ENCODE data around the gene CFAP61. TPM values are rescaled to one million over a fixed set of nuclear protein-coding genes. Genes with fewer than 3 reads are reported as not detected.
A peak's percentile ranks its signal among the peaks of the same experiment; 100 is the strongest.
"Not testable (repeated sequence)": the region's sequence is repeated elsewhere in the genome, so short reads cannot be mapped to it uniquely, and the experiment has no call there.

Gene CFAP61
- total RNA-seq, 1 donor from 2014 or later: not detected

- peaks cover 14% of the 10 kb centered on the region for H3K9me3 Mint-ChIP-seq (ENCODE audit: low read depth)
- no peaks in the 10 kb centered on the region for H3K4me1 Mint-ChIP-seq (ENCODE audit: low read depth)
- H3K4me3 Mint-ChIP-seq (ENCODE audit: unreplicated experiment): no peak overlapping the region
- peaks cover 18% of the 10 kb centered on the region for H3K27me3 Mint-ChIP-seq (ENCODE audit: low read depth)
- no peak for DNase-seq (ENCODE audit: low spot score)
- peaks cover under 1% of the 10 kb centered on the region for H3K36me3 Mint-ChIP-seq (ENCODE audit: low read depth)
- TF ChIP-seq CTCF (IDR thresholded peaks at IDR 0.05): no peak
- no peak overlapping the region for H3K27ac Mint-ChIP-seq (ENCODE audit: unreplicated experiment)
These were observed 301.2 kb downstream of the CFAP61 start for GRCh38 chr20:20353576-20353975.

- DNase-seq (ENCODE audit: low spot score); H3K4me3 Mint-ChIP-seq (ENCODE audit: unreplicated experiment); H3K9me3 Mint-ChIP-seq (ENCODE audit: low read depth); H3K27ac Mint-ChIP-seq (ENCODE audit: unreplicated experiment); H3K4me1 Mint-ChIP-seq (ENCODE audit: low read depth); H3K36me3 Mint-ChIP-seq (ENCODE audit: low read depth): not testable (repeated sequence)
- H3K27me3 Mint-ChIP-seq (ENCODE audit: low read depth): peaks cover 27% of the 10 kb centered on the region
These were observed 303.2 kb downstream of the CFAP61 start for GRCh38 chr20:20355503-20355902.

GRCh38 chr20:20358801-20359200 is 306.5 kb downstream of the CFAP61 start:
- Mint-ChIP-seq H3K27me3 (ENCODE audit: low read depth) (peaks cover 47% of the 10 kb centered on the region), H3K27ac (ENCODE audit: unreplicated experiment) (no peak overlapping the region), H3K4me1 (ENCODE audit: low read depth) (no peaks in the 10 kb centered on the region), H3K36me3 (ENCODE audit: low read depth) (no peaks in the 10 kb centered on the region), H3K9me3 (ENCODE audit: low read depth) (peaks cover 6% of the 10 kb centered on the region), H3K4me3 (ENCODE audit: unreplicated experiment) (no peak overlapping the region)
- no peak for DNase-seq (ENCODE audit: low spot score)
- no peak for TF ChIP-seq CTCF (IDR thresholded peaks at IDR 0.05)

GRCh38 chr20:20359628-20360027 is 307.3 kb downstream of the CFAP61 start:
- TF ChIP-seq CTCF (IDR thresholded peaks at IDR 0.05): no peak
- Mint-ChIP-seq H3K36me3 (ENCODE audit: low read depth) (no peaks in the 10 kb centered on the region), H3K27me3 (ENCODE audit: low read depth) (peaks cover 51% of the 10 kb centered on the region), H3K4me3 (ENCODE audit: unreplicated experiment) (no peak overlapping the region), H3K4me1 (ENCODE audit: low read depth) (no peaks in the 10 kb centered on the region), H3K27ac (ENCODE audit: unreplicated experiment) (no peak overlapping the region), H3K9me3 (ENCODE audit: low read depth) (peaks cover 2% of the 10 kb centered on the region)
- no peak for DNase-seq (ENCODE audit: low spot score)

GRCh38 chr20:20360464-20360863 is 308.1 kb downstream of the CFAP61 start:
- H3K27ac Mint-ChIP-seq (ENCODE audit: unreplicated experiment): no peak overlapping the region
- H3K4me1 Mint-ChIP-seq (ENCODE audit: low read depth): peaks cover 2% of the 10 kb centered on the region
- no peaks in the 10 kb centered on the region for H3K36me3 Mint-ChIP-seq (ENCODE audit: low read depth)
- peaks cover 58% of the 10 kb centered on the region for H3K27me3 Mint-ChIP-seq (ENCODE audit: low read depth)
- TF ChIP-seq CTCF (IDR thresholded peaks at IDR 0.05): peak; percentile 91
- no peak overlapping the region for H3K4me3 Mint-ChIP-seq (ENCODE audit: unreplicated experiment)
- no peak for DNase-seq (ENCODE audit: low spot score)
- H3K9me3 Mint-ChIP-seq (ENCODE audit: low read depth): no peaks in the 10 kb centered on the region

- no peak for DNase-seq (ENCODE audit: low spot score)
- Mint-ChIP-seq H3K27me3 (ENCODE audit: low read depth) (peaks cover 70% of the 10 kb centered on the region), H3K4me1 (ENCODE audit: low read depth) (peaks cover 9% of the 10 kb centered on the region)
These were observed 310.6 kb downstream of the CFAP61 start for GRCh38 chr20:20362774-20363433.

More at GRCh38 chr20:20362774-20363433, 310.6 kb downstream of the CFAP61 start:
- Mint-ChIP-seq H3K36me3 (ENCODE audit: low read depth) (no peaks in the 10 kb centered on the region), H3K4me3 (ENCODE audit: unreplicated experiment) (no peak overlapping the region), H3K27ac (ENCODE audit: unreplicated experiment) (no peak overlapping the region), H3K9me3 (ENCODE audit: low read depth) (no peaks in the 10 kb centered on the region)
- TF ChIP-seq CTCF (IDR thresholded peaks at IDR 0.05): no peak
